T-cell (primary cell): Measurements from ENCODE around the gene ZNF586. TPM values are rescaled to one million over a fixed set of nuclear protein-coding genes. Genes with fewer than 3 reads are reported as not detected.
"Not testable (repeated sequence)": the region's sequence is repeated elsewhere in the genome, so short reads cannot be mapped to it uniquely, and the experiment has no call there.

Experiments used
- ATAC-seq, 4 experiments: fragments of 200-7000 bp in 3 of 4; fragments of 150-1000 bp in 1 of 4; cut with Tn5 transposase; replicated peaks in 1 of 4; 1 replicate in 3 of 4; 2 replicates in 1 of 4; pipeline ENCODE4 v1.10.0; 2021; ENCODE audit warnings: moderate library complexity in 3 of 4, mild to moderate bottlenecking in 2 of 4, moderate number of reproducible peaks in 1 of 4
- CTCF ChIA-PET, 2 donors: fragments of 300-600 bp; sonication (Branson Sonifier 250); formaldehyde crosslinking; loops; one replicate each; lab custom pipeline; 2022; ENCODE audit warnings: antibody characterized with exemption in 2 of 2; lab: Charles Lee
- POLR2A ChIA-PET, 2 donors: fragments of 300-600 bp; sonication (Branson Sonifier 250); formaldehyde crosslinking; loops; one replicate each; lab custom pipeline; 2022; ENCODE audit warnings: antibody characterized with exemption in 2 of 2; lab: Charles Lee
- DNase-seq, 35 experiments: peaks; one replicate each; pipeline versions ENCODE4 v3.0.0 to v3.0.0-alpha.2; 2013 to 2023
- H3K27ac ChIP-seq: one replicate; pipeline ENCODE4 v1.5.1; 2013; ENCODE audit warnings: low read length
- H3K27me3 ChIP-seq, 2 experiments: replicated peaks in 1 of 2; 1 replicate in 1 of 2; 2 replicates in 1 of 2; pipeline versions ENCODE4 v1.6.1 to v1.7.0; 2013; ENCODE audit warnings: low read length in 1 of 2, mixed read lengths in 1 of 2; ENCODE audit not compliant: control insufficient read depth in 2 of 2, insufficient read depth in 2 of 2; ENCODE audit errors: extremely low read depth in 1 of 2
- H3K36me3 ChIP-seq, 2 donors: 1 replicate in 1 of 2; 2 replicates in 1 of 2; pipeline versions ENCODE4 v1.6.1 to v1.7.0; 2013; ENCODE audit warnings: low read length in 1 of 2; ENCODE audit not compliant: control insufficient read depth in 2 of 2, insufficient read depth in 1 of 2; ENCODE audit errors: extremely low read depth in 1 of 2
- H3K4me1 ChIP-seq, 2 experiments: 1 replicate in 1 of 2; 2 replicates in 1 of 2; pipeline versions ENCODE4 v1.6.1 to v1.7.0; 2013; ENCODE audit warnings: low read length in 2 of 2, mixed read lengths in 1 of 2; ENCODE audit not compliant: insufficient read depth in 2 of 2, control insufficient read depth in 1 of 2; ENCODE audit errors: extremely low read depth in 1 of 2
- H3K4me3 ChIP-seq, 2 donors: 1 replicate in 1 of 2; 2 replicates in 1 of 2; pipeline versions ENCODE4 v1.5.1 to v1.7.0; 2013; ENCODE audit warnings: mild to moderate bottlenecking in 2 of 2, low read length in 1 of 2, moderate library complexity in 1 of 2; ENCODE audit not compliant: control insufficient read depth in 1 of 2; ENCODE audit errors: extremely low read depth in 1 of 2
- H3K9me3 ChIP-seq: 2 replicates; pipeline ENCODE4 v1.7.0; 2013
- H3K27ac Mint-ChIP-seq, 2 donors: one replicate each; pipeline ENCODE4 v1.8.0; 2020 to 2021; ENCODE audit warnings: mild to moderate bottlenecking in 2 of 2, mixed read lengths in 2 of 2
- H3K27me3 Mint-ChIP-seq, 2 donors: one replicate each; pipeline ENCODE4 v1.8.0; 2021 to 2022; ENCODE audit warnings: mixed read lengths in 2 of 2
- H3K36me3 Mint-ChIP-seq: one replicate; pipeline ENCODE4 v1.8.0; 2021; ENCODE audit warnings: mixed read lengths
- H3K4me1 Mint-ChIP-seq, 3 donors: one replicate each; pipeline ENCODE4 v1.8.0; 2020 to 2022; ENCODE audit warnings: mixed read lengths in 3 of 3, mild to moderate bottlenecking in 1 of 3
- H3K4me3 Mint-ChIP-seq, 3 donors: one replicate each; pipeline ENCODE4 v1.8.0; 2020 to 2022; ENCODE audit warnings: mild to moderate bottlenecking in 3 of 3, mixed read lengths in 3 of 3, moderate library complexity in 3 of 3
- H3K9me3 Mint-ChIP-seq, 3 donors: one replicate each; pipeline ENCODE4 v1.8.0; 2020 to 2022; ENCODE audit warnings: mixed read lengths in 3 of 3
- WGBS: methylation state at CpG from one replicate; pipeline ENCODE4 v1.1.5; 2013; ENCODE audit warnings: missing lambda C conversion rate; ENCODE audit not compliant: insufficient coverage; 5-methylcytosine and 5-hydroxymethylcytosine counted together
- total RNA-seq, 35 experiments: library from RNA in 6 of 35; stranded (reverse) in 6 of 35; fragments of 120-200 nt in 1 of 35; gene quantifications; one replicate each; pipeline versions ENCODE4 v1.2.1 to v1.2.4 and lab custom pipeline; 2013 to 2026

The ZNF586 gene
- total RNA-seq, 5 donors from 2014 or later (not counting 1 experiment from before 2014, with no cell fraction given): 34.0 to 46.9 (median 40.1) TPM

DNA sequence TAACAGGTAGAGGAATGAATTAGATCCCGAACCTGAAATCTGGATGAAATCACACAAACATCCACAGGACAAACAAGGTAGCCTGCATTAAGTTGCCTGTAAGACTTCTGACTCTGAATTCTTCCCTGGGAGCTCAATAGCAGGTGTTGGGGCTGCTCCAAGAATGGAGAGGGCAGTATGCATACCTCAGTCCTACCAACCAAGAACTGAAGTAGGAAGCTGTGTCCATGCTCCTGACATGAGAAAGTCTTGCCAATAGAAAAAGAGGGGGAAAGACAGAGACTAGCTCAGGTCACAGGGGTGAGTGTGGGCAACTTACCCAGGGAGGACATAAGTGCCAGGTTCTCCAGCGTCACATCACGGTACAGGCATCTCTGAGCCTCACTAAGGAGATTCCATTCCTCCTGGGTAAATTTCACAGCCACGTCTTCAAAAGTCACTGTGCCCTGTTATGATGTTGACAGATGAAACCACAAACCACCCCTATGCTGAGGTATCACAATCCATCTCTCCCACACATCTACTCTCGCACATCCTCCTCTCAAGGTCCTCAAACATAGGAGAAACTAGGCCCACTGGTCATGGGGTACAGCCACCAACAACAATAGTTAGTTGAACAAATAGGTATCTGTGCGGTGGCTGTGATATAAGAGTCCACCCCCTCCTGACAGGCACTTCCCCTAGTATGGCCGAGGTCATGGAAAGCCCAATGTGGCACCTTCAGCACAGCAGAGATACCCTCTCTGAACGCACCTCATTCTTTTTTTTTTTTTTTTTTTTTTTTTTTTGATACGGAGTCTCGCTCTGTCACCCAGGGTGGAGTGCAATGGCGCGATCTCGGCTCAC, 43.7 kb downstream of the ZNF586 start:
- H3K36me3 ChIP-seq: peaks cover 0 to 27% of the 10 kb centered on the region in 2 donors
- Mint-ChIP-seq H3K27ac (peak overlapping the region; percentile 78 to 80), H3K36me3 (peaks cover 30% of the 10 kb centered on the region), H3K4me1 (peaks cover 46 to 50% (median 49%) of the 10 kb centered on the region in 3 donors), H3K4me3 (peak overlapping the region; percentile 64 to 99 (median 72))
- H3K27ac ChIP-seq: peak overlapping the region; percentile 18
- H3K9me3 ChIP-seq, DNase-seq, ATAC-seq, H3K27me3 Mint-ChIP-seq, H3K27me3 ChIP-seq, H3K9me3 Mint-ChIP-seq, CTCF ChIA-PET: not testable (repeated sequence)
- POLR2A ChIA-PET: interaction anchor here in 1 of 2 donors (0.6 kb wide), 1 partner anchor 139 kb away, joined by 3 read pairs; no protein-coding TSS in a partner anchor
- peak overlapping the region; percentile 86 for H3K4me3 ChIP-seq
- no CpG with 5 or more reads among the region's 13 CpGs for WGBS
- peaks cover 13 to 30% of the 10 kb centered on the region in 2 experiments for H3K4me1 ChIP-seq

- 45% methylated on average over 13 of the region's 13 CpGs for WGBS
- peak overlapping the region; percentile 74 for H3K27ac ChIP-seq
- no peak for ATAC-seq
- DNase-seq: no peak
- Mint-ChIP-seq H3K27ac (peak overlapping the region; percentile 92), H3K36me3 (peaks cover 24% of the 10 kb centered on the region), H3K9me3 (no peaks in the 10 kb centered on the region), H3K4me1 (peaks cover 49 to 56% (median 52%) of the 10 kb centered on the region in 3 donors), H3K27me3 (no peaks in the 10 kb centered on the region), H3K4me3 (peak overlapping the region; percentile 91 to 99 (median 94))
- H3K36me3 ChIP-seq: peaks cover 0 to 21% of the 10 kb centered on the region in 2 donors
- H3K4me1 ChIP-seq: peaks cover 13 to 36% of the 10 kb centered on the region in 2 experiments
- no peaks in the 10 kb centered on the region for H3K27me3 ChIP-seq
- ChIA-PET POLR2A (no interaction called here), CTCF (no interaction called here)
- H3K9me3 ChIP-seq: no peaks in the 10 kb centered on the region
- H3K4me3 ChIP-seq: peak overlapping the region; percentile 86
Observed at GRCh38 chr19:57813919-57814504, 44.5 kb downstream of the ZNF586 start.

DNA sequence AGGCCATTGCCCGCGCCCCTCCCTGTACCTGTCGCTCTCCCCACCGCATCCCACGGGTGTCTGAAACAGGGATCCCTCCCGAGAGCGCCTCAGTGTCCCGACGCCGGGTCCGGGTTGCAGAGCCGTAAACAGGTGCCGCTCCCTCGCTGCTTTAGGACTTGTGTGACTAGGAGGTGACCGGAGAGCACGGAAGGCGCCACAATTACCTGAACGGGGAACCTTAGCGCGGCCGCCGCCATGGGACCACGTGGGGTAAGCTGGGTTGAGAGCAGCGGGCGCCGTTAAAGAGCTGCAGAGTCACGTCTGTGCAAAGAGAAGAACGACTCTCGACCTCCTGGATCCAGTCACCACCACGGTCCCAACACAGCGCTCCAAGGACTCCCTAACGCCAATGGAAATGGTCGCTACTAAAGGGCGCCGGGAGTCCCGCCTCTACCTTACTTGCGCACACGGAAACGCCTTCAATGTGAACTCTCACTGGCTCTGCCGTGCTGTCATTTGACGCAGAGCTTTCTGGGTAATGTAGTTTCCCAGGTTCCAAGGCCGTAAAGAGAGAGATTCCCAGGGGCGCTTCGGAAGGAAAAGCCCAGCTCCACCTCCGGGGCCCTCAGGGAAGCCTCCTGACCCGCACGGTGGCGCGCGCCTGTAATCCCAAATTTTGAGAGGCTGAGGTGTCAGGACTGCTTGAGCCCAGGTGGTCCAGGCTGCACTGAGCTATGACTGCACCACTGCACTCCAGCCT, 45.2 kb downstream of the ZNF586 start, which contains the start of gene ZNF552:
ZNF552 (minus strand) TSS at position 409 of the 742 bp plus-strand sequence; CDS start at position 239, 170 bp downstream.
- CTCF ChIA-PET: interaction anchor here in 1 of 2 donors (0.8 kb wide), 1 partner anchor 68 kb away, joined by 3 read pairs; the partner anchor contains the start of gene ZNF776
- Histone ChIP-seq H3K27ac (peak within 1 kb of the TSS; percentile 74), H3K4me3 (peak within 1 kb of the TSS; percentile 86), H3K4me1 (peaks cover 13 to 38% of the 10 kb centered on the region in 2 experiments), H3K27me3 (no peaks in the 10 kb centered on the region), H3K36me3 (peaks cover 0 to 16% of the 10 kb centered on the region in 2 donors), H3K9me3 (no peaks in the 10 kb centered on the region)
- POLR2A ChIA-PET: interaction anchor here in 1 of 2 donors (0.6 to 0.8 kb wide), 2 partner anchors 68 to 284 kb away, joined by 3 read pairs; partner anchors contain the start of genes ZNF776 and ZSCAN18
- Mint-ChIP-seq H3K4me3 (peak within 1 kb of the TSS; percentile 91 to 99 (median 94)), H3K9me3 (no peaks in the 10 kb centered on the region), H3K4me1 (peaks cover 49 to 60% (median 53%) of the 10 kb centered on the region in 3 donors), H3K27me3 (no peaks in the 10 kb centered on the region), H3K27ac (peak within 1 kb of the TSS; percentile 92), H3K36me3 (peaks cover 19% of the 10 kb centered on the region)
- DNase-seq (peak; percentile 52 to 90 (median 71)), ATAC-seq (peak; percentile 82 to 87 (median 85))
- 0% methylated on average over 43 of the region's 50 CpGs for WGBS

DNA sequence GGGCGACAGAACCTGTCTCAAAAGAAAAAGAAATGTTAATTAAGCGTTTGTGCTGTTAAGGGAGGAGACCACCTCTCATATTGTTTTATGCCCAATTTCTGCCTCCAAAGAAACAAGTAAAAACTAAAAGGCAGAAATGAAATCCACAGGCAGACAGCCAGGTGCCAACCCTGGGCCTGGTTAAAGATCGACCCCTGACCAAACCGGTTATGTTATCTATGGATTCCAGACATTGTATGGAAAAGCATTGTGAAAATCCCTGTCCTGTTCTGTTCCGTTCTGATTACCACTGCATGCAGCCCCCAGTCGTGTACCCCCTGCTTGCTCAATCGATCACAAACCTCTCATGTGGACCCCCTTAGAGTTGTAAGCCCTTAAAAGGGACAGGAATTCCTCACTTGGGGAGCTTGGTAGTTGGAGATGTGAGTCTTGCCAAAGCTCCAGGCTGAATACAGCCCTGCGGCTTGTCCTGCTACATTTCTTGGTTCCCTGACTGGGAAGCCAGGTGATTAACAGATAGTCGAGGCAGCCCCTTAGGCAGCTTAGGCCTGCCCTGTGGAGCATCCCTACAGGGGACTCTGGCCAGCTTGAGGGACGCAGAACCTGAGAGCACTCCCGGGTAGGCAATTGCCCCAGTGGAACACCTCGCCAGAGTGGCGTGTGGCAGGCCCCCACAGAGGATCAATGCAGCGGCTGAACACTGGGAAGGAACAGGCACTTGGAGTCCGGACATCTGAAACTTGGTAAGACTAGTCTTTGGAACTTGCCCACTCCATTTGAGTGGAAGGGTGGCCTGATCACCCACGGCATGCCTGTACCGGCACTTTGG, 46.0 kb downstream of the ZNF586 start:
- H3K9me3 ChIP-seq: no peaks in the 10 kb centered on the region
- 96% methylated on average over 14 of the region's 17 CpGs for WGBS
- H3K27ac ChIP-seq: peak overlapping the region; percentile 74
- Mint-ChIP-seq H3K9me3 (no peaks in the 10 kb centered on the region), H3K4me3 (peak overlapping the region; percentile 91 to 99 (median 94)), H3K27ac (peak overlapping the region; percentile 92), H3K4me1 (peaks cover 52 to 63% (median 58%) of the 10 kb centered on the region in 3 donors), H3K36me3 (peaks cover 12% of the 10 kb centered on the region), H3K27me3 (no peaks in the 10 kb centered on the region)
- DNase-seq (no peak), ATAC-seq (no peak)
- ChIA-PET POLR2A (interaction anchor here in 1 of 2 donors (0.6 to 0.8 kb wide), 2 partner anchors 69 to 283 kb away, joined by 3 read pairs; partner anchors contain the start of genes ZNF776 and ZSCAN18), CTCF (interaction anchor here in 1 of 2 donors (0.8 kb wide), 1 partner anchor 69 kb away, joined by 3 read pairs; the partner anchor contains the start of gene ZNF776)
- H3K4me1 ChIP-seq: peaks cover 16 to 46% of the 10 kb centered on the region in 2 experiments
- no peaks in the 10 kb centered on the region for H3K27me3 ChIP-seq
- peaks cover 0 to 10% of the 10 kb centered on the region in 2 donors for H3K36me3 ChIP-seq
- H3K4me3 ChIP-seq: peak overlapping the region; percentile 86

DNA sequence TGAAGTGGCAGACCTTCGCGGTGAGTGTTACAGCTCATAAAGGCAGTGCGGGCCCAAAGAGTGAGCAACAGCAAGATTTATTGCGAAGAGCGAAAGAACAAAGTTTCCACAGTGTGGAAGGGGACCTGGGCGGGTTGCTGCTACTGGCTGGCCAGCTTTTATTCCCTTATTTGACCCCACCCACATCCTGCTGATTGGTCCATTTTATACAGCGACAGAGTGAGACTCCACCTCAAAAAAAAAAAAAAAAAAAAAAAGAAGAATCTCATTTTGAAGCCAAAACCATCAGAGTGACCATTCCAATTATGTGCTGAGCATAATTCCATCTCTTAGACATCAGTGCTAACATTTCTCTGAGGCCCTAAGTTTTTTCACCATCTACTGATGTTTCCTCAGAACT, 47.2 kb downstream of the ZNF586 start:
- Mint-ChIP-seq H3K4me1 (peaks cover 60 to 71% (median 66%) of the 10 kb centered on the region in 3 donors), H3K27me3 (no peaks in the 10 kb centered on the region), H3K9me3 (no peaks in the 10 kb centered on the region), H3K36me3 (peaks cover 8% of the 10 kb centered on the region), H3K4me3 (no peak overlapping the region), H3K27ac (no peak overlapping the region)
- ChIA-PET CTCF (no interaction called here), POLR2A (no interaction called here)
- Histone ChIP-seq H3K27ac (no peak overlapping the region), H3K36me3 (peaks cover 0 to 5% of the 10 kb centered on the region in 2 donors), H3K9me3 (no peaks in the 10 kb centered on the region), H3K27me3 (no peaks in the 10 kb centered on the region), H3K4me1 (peaks cover 20 to 52% of the 10 kb centered on the region in 2 experiments), H3K4me3 (no peak overlapping the region)
- DNase-seq (no peak), ATAC-seq (no peak)
- WGBS: 97% methylated on average over 5 of the region's 7 CpGs
